HL-60 (cell line): ENCODE measurements around the gene CDH23.

ENCODE experiments used
- CTCF ChIP-seq: IDR thresholded peaks from one replicate; pipeline ENCODE4 v1.5.1; 2011; ENCODE audit warnings: low read length, control low read depth, inconsistent platforms; ENCODE audit not compliant: insufficient read depth
- GABPA ChIP-seq: IDR thresholded peaks from 2 replicates; pipeline ENCODE4 v1.6.1; 2012; ENCODE audit warnings: low read depth
- REST ChIP-seq: IDR thresholded peaks from 2 replicates; pipeline ENCODE4 v1.6.1; 2012; ENCODE audit warnings: low read depth; ENCODE audit not compliant: insufficient replicate concordance
- SPI1 ChIP-seq: IDR thresholded peaks from 2 replicates; pipeline ENCODE4 v1.6.1; 2012; ENCODE audit warnings: low read depth, mild to moderate bottlenecking, borderline replicate concordance

GRCh38 chr10:71716426-71716825 is 319.7 kb downstream of the CDH23 start:
- TF ChIP-seq REST (no peak), CTCF (no peak), SPI1 (no peak), GABPA (no peak)
